Neural crest cell (in vitro differentiated cells): ENCODE results near the gene AFM. TPM values are rescaled to one million over a fixed set of nuclear protein-coding genes. Genes with fewer than 3 reads are reported as not detected.

Experiments used
- DNase-seq: peaks from one replicate; pipeline ENCODE4 v3.0.0; 2021; ENCODE audit warnings: low read depth, mixed read lengths, low spot score
- H3K27ac Mint-ChIP-seq: one replicate; pipeline ENCODE4 v1.8.0; 2021; ENCODE audit warnings: mild to moderate bottlenecking, mixed read lengths; ENCODE audit not compliant: unreplicated experiment
- H3K27me3 Mint-ChIP-seq: 2 replicates; pipeline ENCODE4 v1.8.0; 2021; ENCODE audit warnings: low read depth, mild to moderate bottlenecking, mixed read lengths
- H3K36me3 Mint-ChIP-seq: 2 replicates; pipeline ENCODE4 v1.8.0; 2021; ENCODE audit warnings: low read depth, mild to moderate bottlenecking, mixed read lengths
- H3K4me1 Mint-ChIP-seq: 2 replicates; pipeline ENCODE4 v1.8.0; 2021; ENCODE audit warnings: mixed read lengths
- H3K4me3 Mint-ChIP-seq: one replicate; pipeline ENCODE4 v1.8.0; 2021; ENCODE audit warnings: mild to moderate bottlenecking, mixed read lengths
- H3K9me3 Mint-ChIP-seq: 2 replicates; pipeline ENCODE4 v1.8.0; 2021; ENCODE audit warnings: mixed read lengths
- long read RNA-seq: library from polyadenylated mRNA; unstranded; transcript quantifications from one replicate; pipeline ENCODE4 v2.0.0, GENCODE V29; 2020
- total RNA-seq: library from RNA; stranded (reverse); gene quantifications from 2 replicates; pipeline ENCODE4 v1.2.1, GENCODE V29; 2021
- TF ChIP-seq, protein P1 (sequence below): fragments of 200-600 bp; sonication (generic); conservative IDR thresholded peaks from 2 replicates; pipeline ENCODE4 v1.5.0; 2021; ENCODE audit warnings: antibody characterized with exemption, mild to moderate bottlenecking

The AFM gene, protein sequence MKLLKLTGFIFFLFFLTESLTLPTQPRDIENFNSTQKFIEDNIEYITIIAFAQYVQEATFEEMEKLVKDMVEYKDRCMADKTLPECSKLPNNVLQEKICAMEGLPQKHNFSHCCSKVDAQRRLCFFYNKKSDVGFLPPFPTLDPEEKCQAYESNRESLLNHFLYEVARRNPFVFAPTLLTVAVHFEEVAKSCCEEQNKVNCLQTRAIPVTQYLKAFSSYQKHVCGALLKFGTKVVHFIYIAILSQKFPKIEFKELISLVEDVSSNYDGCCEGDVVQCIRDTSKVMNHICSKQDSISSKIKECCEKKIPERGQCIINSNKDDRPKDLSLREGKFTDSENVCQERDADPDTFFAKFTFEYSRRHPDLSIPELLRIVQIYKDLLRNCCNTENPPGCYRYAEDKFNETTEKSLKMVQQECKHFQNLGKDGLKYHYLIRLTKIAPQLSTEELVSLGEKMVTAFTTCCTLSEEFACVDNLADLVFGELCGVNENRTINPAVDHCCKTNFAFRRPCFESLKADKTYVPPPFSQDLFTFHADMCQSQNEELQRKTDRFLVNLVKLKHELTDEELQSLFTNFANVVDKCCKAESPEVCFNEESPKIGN
- total RNA-seq: not detected in 2 replicates
- long read RNA-seq: 0 reads

DNA sequence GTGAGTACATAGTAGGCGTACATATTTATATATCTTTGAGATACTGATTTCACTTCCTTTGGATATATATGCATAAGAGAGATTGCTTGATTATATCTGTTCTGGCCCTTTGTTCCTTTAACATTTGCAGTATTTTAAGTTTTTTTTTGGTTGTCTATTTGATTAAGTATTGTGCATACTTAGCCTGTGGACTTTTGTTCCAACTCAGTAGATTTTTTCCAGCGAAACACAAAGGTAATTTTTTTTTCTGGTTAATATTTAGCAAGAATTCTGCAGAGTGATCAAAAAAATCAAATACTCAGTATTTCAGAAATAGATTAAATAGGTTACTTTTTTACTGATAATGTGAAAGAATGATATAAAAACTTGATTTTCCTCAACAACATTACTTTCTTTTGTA, at the start of gene AFM:
TSS of gene AFM (plus strand) at position 388 of the 400 bp plus-strand sequence. CDS start 31 bp downstream, outside the sequence.
- Mint-ChIP-seq H3K36me3 (no peaks in the 10 kb centered on the region), H3K4me1 (no peaks in the 10 kb centered on the region), H3K9me3 (no peaks in the 10 kb centered on the region), H3K27me3 (no peaks in the 10 kb centered on the region), H3K27ac (no peak within 1 kb of the TSS), H3K4me3 (no peak within 1 kb of the TSS)
- TF ChIP-seq, protein P1, sequence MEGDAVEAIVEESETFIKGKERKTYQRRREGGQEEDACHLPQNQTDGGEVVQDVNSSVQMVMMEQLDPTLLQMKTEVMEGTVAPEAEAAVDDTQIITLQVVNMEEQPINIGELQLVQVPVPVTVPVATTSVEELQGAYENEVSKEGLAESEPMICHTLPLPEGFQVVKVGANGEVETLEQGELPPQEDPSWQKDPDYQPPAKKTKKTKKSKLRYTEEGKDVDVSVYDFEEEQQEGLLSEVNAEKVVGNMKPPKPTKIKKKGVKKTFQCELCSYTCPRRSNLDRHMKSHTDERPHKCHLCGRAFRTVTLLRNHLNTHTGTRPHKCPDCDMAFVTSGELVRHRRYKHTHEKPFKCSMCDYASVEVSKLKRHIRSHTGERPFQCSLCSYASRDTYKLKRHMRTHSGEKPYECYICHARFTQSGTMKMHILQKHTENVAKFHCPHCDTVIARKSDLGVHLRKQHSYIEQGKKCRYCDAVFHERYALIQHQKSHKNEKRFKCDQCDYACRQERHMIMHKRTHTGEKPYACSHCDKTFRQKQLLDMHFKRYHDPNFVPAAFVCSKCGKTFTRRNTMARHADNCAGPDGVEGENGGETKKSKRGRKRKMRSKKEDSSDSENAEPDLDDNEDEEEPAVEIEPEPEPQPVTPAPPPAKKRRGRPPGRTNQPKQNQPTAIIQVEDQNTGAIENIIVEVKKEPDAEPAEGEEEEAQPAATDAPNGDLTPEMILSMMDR: no peak
- DNase-seq: no peak

DNA sequence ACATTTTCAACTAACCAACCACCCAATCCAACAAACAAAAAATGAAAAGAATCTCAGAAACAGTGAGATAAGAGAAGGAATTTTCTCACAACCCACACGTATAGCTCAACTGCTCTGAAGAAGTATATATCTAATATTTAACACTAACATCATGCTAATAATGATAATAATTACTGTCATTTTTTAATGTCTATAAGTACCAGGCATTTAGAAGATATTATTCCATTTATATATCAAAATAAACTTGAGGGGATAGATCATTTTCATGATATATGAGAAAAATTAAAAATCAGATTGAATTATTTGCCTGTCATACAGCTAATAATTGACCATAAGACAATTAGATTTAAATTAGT, 49.8 kb upstream of the AFM start:
- Mint-ChIP-seq H3K4me1 (no peaks in the 10 kb centered on the region), H3K36me3 (no peaks in the 10 kb centered on the region), H3K4me3 (no peak overlapping the region), H3K27me3 (no peaks in the 10 kb centered on the region), H3K9me3 (no peaks in the 10 kb centered on the region), H3K27ac (no peak overlapping the region)
- no peak for DNase-seq
- TF ChIP-seq, protein P1: no peak

DNA sequence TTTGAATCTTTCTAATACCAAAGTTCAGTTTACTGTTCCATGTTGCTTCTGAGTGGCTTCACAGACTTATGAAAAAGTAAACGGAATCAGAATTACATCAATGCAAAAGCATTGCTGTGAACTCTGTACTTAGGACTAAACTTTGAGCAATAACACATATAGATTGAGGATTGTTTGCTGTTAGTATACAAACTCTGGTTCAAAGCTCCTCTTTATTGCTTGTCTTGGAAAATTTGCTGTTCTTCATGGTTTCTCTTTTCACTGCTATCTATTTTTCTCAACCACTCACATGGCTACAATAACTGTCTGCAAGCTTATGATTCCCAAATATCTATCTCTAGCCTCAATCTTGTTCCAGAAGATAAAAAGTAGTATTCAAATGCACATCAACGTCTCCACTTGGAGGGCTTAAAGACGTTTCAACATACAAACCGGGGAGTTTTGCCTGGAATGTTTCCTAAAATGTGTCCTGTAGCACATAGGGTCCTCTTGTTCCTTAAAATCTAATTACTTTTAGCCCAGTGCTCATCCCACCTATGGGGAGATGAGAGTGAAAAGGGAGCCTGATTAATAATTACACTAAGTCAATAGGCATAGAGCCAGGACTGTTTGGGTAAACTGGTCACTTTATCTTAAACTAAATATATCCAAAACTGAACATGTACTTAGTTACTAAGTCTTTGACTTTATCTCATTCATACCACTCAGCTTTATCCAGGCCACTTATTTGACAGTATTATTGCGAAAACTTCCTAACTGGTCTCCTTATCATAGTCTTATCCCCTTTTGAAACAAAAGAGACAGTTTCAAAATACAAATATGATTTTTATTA, 49.2 kb upstream of the AFM start:
- Mint-ChIP-seq H3K4me3 (no peak overlapping the region), H3K9me3 (no peaks in the 10 kb centered on the region), H3K36me3 (no peaks in the 10 kb centered on the region), H3K27ac (no peak overlapping the region), H3K4me1 (no peaks in the 10 kb centered on the region), H3K27me3 (no peaks in the 10 kb centered on the region)
- TF ChIP-seq, protein P1: no peak
- DNase-seq: no peak

DNA sequence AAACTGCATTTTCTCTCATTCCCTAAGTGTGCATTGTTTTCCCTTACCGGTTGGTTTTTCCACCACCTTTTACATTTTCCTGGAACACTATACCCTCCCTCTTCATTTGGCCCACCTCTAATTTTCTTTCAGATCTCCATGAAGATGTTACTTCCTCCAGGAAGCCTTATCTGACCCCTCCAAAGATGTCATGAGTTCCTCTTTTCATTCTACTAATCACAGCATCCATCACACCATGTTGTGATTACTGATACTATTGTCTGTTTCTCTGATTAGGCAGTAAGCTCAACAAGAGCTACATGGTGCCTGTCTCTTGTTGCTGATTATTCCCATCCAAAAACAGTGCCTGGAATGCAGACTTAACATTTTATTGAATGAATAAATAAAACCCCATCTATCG, 48.4 kb upstream of the AFM start:
- Mint-ChIP-seq H3K4me3 (no peak overlapping the region), H3K36me3 (no peaks in the 10 kb centered on the region), H3K4me1 (no peaks in the 10 kb centered on the region), H3K27ac (no peak overlapping the region), H3K9me3 (no peaks in the 10 kb centered on the region), H3K27me3 (no peaks in the 10 kb centered on the region)
- TF ChIP-seq, protein P1: no peak
- no peak for DNase-seq

DNA sequence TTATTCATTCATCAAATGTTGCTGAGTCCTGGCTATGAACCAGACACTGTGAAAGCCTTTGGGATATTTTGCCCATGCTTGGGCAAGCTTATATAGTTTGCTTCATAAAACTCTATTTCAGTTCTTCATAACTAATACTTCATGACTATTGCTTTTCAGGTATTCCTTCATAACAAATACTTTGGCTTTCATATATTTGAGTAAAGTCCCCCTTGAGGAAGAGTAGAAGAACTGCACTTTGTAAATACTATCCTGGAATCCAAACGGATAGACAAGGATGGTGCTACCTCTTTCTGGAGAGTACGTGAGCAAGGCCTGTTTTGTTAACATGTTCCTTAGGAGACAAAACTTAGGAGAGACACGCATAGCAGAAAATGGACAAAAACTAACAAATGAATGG, 47.2 kb upstream of the AFM start:
- H3K9me3 Mint-ChIP-seq: no peaks in the 10 kb centered on the region
- TF ChIP-seq, protein P1: peak; percentile 63
- no peaks in the 10 kb centered on the region for H3K36me3 Mint-ChIP-seq
- no peaks in the 10 kb centered on the region for H3K4me1 Mint-ChIP-seq
- no peak overlapping the region for H3K4me3 Mint-ChIP-seq
- H3K27me3 Mint-ChIP-seq: no peaks in the 10 kb centered on the region
- H3K27ac Mint-ChIP-seq: no peak overlapping the region
- no peak for DNase-seq
